HG03064 (cell line): ENCODE measurements around the gene GLYR1.
"Not testable (repeated sequence)": the region's sequence is repeated elsewhere in the genome, so short reads cannot be mapped to it uniquely, and the experiment has no call there.

ENCODE experiments used
- ATAC-seq: cut with Tn5 transposase; IDR thresholded peaks from one replicate; pipeline ENCODE4 v1.9.1; 2021; ENCODE audit warnings: low read depth; ENCODE audit not compliant: unreplicated experiment

The GLYR1 gene

GRCh38 chr16:4795181-4795827, 51.8 kb downstream of the GLYR1 start, which contains the start of gene SMIM22:
Gene SMIM22, plus strand, starts transcription at chr16:4795369. Its CDS starts 366 bp downstream, at chr16:4795735.
- ATAC-seq = no peak

DNA sequence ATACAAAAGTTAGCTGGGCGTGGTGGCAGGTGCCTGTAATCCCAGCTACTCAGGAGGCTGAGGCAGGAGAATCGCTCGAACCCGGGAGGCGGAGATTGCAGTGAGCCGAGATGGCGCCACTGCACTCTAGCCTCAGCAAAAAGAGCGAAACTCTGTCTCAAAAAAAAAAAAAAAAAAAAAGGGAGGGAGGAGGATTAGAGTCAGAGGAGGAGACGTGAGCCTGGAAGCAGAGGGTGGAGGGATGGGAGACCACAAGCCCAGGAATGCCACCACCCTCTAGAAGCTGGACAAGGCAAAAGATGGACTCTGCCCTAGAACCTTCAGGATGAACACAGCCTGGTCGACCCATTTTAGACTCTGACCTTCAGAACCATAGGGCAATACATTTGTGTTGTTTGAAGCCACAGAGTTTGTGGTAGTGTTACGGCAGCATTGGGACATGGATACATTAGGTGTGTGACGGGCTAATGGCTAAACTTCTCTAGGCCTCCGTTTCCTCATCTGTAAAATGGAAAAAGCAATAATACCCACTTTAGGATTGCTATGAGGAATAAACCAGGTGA, 54.1 kb downstream of the GLYR1 start:
- no peak for ATAC-seq

GRCh38 chr16:4790871-4791270, 56.2 kb downstream of the GLYR1 start:
- no peak for ATAC-seq

DNA sequence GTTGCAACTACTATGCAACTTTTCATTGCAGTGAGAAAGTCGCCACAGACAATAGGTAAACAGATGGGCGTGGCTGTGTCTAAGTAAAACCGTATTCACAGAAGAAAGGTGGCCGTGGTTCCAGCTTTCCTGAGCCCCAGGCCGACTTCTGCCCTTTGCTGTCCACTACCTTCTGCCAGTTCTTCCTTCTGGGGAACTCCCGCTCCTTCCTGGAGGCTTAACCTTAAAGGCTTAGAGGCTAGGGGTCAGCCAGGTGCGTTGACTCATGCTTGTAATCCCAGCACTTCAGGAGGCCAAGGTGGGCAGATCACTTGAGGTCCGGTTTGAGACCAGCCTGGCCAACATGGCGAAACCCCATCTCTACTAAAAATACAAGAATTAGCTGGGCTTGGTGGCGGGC, 56.8 kb downstream of the GLYR1 start:
- ATAC-seq = no peak

DNA sequence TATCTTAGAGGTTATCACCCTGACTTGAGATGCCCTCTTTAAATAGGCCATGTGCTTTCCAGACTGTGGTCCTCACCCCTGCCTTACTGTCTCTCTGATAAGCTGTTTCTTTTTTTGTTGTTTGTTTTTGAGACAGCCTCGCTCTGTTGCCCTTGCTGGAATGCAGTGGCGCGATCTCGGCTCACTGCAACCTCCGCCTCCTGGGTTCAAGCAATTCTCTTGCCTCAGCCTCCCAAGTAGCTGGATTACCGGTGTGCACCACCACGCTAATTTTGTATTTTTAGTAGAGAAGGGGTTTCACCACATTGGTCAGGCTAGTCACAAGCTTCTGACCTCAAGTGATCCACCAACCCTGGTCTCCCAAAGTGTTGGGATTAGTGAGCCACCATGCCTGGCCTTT, 58.2 kb downstream of the GLYR1 start:
- ATAC-seq = no peak

DNA sequence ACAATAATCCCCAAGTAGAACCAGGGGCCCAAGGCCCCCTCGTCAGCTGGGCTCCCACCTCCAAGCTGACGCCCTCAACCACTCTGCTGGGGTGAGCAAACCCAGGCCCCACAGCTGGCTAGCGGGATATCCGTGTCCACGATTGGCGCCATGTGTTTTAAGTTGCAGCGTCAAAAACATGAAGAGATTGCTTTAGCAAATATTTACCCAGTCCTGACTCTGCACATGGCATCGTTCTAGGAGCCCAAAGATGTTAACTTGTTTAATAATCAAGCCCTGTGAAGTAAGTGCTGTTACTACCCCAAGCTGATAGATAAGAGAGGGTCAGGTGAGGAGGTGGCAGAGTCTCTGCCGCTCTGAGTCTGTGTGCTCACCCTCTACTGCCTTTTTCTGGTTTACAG, 58.6 kb downstream of the GLYR1 start:
- ATAC-seq = no peak

GRCh38 chr16:4787627-4788482, 59.2 kb downstream of the GLYR1 start, which contains the start of gene SEPTIN12:
Gene SEPTIN12, minus strand, starts transcription at chr16:4788345. Its CDS starts 700 bp downstream, at chr16:4787645.
- ATAC-seq = no peak

DNA sequence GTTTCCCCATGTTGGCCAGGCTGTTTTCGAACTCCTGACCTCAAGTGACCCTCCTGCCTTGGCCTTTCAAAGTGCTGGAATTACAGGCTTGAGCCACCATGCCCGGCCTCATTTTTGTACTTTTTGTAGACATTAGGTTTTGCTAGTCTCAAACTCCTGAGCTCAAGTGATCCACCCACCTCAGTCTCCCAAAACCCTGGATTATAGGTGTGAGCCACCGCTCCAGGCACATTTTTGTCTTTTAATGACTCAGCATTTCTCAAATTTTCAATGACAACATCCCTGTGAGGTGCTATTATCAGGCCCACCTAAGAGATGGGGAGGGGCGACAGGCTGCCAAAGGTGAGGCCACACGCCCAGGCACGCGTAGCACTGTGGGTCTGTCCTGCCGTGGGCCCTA, 60.0 kb downstream of the GLYR1 start:
- no peak for ATAC-seq

DNA sequence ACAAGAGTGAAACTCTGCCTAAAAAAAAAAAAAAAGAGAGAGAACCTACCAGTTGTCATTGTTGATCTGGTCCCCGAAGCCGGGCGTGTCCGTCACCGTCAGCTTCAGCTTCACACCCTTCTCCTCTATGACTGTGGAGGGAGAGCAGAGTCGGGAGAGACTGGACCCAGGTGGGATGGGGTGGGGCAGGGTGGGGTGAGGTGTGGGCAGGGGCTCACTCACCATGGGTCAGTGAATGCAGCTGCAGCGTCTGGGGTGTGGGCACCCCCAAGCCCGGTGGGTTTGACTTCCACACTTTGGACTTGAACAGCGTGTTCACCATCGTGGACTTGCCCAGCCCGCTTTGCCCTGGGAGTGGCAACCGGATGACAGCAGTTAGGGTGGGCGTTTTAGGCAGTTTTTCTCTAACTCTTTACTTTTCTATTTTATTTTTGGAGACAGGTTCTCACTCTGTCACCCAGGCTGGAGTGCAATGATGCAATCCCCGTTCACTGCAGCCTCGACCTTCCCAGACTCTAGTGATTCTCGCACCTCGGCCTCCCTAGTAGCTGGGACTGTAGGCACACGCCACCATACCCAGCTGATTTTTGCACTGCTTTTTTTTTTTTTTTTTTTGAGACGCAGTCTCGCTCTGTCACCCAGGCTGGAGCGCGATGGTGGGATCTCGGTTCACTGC, 61.2 kb downstream of the GLYR1 start:
- no peak for ATAC-seq

DNA sequence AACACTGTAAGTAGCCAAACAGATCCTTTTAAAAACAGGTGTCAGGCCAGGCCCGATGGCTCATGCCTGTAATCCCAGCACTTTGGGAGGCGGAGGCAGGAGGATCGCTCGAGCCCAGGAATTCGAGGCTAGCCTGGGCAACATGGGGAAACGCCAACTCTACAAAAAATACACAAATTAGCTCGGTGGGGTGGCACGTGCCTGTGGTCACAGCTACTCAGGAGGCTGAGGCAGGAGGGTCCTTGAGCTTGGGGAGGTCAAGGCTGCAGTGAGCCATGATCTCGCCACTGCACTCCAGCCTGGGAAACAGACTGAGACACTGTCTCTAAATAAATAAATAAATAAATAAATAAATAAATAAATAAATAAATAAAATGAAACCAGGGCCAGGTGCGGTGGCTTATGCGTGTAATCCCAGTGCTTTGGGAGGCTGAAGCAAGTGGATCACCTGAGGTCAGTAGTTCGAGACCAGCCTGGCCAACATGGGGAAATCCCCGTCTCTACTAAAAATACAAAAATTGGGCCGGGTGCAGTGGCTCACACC, 62.6 kb downstream of the GLYR1 start:
- not testable (repeated sequence) for ATAC-seq

DNA sequence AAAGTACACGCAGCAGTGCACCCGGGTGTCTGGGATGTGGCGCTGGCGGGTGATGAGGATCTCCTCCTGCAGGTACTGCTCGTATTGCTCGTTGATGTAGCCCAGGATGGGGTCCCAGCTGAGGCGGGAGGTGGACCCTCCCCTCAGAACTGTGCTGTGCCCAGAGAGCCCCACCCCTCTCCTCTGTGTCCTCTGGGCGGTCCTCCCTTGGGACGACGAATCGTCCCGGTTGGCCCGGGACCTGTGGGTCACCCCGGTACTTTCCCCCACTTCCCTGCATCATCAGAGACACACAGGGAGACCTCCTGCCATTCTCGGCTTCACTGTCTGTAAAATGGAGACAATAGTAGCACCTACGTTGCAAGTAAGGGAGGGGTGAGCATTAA, 63.1 kb downstream of the GLYR1 start:
- no peak for ATAC-seq

DNA sequence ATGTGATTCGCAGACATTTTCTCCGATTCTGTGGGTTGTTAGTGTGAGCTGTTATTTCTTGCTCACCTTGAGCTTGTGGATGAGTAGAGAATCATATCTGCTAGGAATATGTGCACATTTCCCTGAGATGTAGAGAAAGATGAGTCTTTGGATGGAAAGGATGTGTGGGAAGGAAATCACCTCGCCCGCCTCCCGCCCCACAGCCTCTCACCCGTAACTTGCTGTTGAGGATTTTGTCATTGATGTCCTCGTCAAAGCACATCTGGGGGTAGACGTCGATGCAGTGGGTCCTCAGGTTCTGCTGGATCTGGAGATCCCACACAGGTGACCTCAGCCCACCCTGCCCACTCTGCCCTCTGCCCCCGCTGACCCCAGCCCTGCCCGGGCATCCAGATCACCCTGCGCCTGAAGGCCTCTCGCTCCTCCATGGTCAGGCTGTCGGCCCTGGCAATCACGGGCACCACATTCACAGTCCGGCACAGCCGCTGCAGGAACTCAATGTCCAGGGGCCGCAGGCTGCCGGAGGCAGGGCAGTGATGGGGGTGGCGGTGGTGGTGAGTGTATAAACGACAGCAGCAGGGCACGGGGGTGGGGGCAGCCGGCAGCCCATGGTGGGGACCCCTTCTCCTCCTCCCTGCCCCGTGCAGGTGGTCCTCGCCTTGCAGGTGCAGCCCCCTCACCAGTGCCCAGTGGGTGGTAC, 63.7 kb downstream of the GLYR1 start:
- ATAC-seq = no peak

- no peak for ATAC-seq
Measured at GRCh38 chr16:4780235-4780634, 66.9 kb downstream of the GLYR1 start.

- no peak for ATAC-seq
Measured at GRCh38 chr16:4778050-4778392, 69.1 kb downstream of the GLYR1 start.

DNA sequence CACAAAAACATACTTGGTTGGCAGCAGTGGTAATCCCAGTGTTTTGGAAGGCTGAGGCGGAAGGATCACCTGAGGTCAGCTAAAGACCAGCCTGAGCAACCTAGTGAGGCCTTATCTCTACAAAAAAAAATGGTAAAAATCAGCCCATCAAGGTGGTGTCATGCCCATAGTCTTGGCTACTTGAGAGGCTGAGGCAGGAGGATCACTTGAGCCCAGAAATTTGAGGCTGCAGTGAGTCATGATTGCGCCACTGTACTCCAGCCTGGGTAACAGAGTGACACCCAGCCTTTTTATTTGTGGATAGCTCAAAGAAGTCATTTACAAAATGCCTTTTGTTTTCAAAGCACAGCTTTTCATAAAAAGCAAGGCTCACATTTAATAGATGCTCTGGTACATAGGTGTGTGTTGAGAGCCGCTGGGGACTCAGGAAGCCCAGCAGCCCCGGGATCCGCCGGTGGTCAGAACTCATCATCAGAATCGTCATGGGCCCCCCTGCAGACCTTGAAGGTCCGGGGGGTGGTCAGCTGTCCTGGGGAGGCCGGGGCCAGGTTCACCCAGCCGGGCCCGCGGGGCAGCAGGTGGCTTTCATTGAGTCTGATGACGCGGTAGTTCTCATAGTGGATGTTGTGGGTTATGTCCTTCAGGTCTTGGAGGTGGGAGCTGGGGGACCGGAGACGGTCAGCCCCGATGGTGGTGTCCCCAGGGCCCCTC, 69.6 kb downstream of the GLYR1 start:
- no peak for ATAC-seq

DNA sequence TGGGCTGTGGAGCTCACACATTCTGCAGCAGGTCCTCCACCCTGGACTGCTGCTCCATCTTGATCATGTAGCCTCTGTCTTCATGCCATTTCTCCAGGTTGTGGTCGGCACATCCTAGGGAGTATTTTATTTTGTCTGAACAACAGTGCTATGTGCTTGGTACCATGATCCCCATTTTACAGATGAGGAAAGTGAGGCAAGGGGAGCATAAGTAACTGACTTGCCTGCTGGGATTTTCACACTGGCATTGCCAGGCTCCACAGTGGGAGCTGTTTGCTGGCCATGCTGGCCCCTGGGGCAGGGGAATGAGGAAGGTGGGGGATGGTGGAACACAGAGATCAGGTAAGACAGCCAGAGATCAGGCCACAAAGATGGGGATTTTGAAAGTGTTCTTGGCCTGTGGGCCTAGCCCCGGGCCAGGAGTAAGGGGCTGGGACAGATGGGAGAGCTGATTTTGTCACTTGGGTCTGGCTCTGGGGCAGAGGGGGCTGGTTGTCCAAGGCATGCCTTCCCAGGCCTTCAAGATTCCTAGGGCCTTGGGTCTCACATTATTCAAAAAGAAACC, 70.9 kb downstream of the GLYR1 start:
- no peak for ATAC-seq

DNA sequence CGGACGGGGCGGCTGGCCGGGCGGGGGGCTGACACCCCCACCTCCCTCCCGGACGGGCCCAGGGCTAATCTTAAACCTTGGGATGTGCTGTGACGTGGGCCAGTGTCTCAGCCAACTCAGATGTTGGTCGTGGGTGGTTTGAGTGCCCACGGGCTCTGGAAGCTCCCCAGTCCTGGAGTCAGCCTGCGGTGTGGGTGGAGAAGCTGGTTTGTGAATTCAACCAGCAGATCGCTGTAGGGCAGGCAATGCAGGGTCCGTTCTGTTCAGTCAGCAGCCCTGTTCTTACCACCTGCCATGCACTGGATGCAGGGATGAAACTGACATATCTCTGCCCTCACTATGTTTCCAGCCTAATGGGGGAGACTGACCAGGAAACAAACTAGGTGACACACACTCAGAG, 72.1 kb downstream of the GLYR1 start:
- ATAC-seq = no peak

DNA sequence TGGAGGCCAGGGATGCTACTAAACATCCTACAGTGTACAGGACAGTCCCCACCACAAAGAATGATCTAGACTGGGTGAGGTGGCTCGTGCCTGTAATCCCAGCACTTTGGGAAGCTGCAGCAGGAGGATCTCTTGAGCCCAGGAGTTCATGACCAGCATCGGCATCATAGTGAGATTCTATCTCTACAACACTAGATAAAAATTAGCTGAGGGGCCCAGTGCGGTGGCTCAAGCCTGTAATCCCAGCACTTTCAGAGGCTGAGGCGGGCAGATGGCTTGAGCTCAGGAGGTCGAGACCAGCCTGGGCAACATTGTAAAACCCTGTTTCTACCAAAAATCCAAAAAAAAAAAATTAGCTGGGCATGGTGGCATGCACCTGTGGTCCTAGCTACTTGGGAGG, 74.7 kb downstream of the GLYR1 start:
- ATAC-seq = no peak

DNA sequence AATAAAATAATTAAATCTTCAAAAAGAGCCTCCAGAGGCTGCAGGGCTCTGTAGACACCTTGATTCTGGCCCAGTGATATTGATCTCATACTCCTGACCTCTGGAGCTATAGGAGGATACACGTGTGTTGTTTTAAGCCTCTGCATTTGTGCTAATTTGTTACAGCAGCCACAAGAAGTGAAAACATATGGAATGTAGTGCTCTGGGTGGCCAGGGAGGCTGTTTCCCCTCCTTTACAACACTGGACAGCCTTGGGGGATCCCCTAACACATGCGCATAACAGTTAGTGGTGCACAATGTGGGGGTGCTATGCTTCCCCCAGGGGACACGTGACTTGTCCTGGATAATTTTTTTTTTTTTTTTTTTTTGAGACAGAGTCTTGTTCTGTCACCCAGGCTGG, 75.4 kb downstream of the GLYR1 start:
- no peak for ATAC-seq

GRCh38 chr16:4769306-4769638, 77.8 kb downstream of the GLYR1 start:
- ATAC-seq = no peak
